Transverse colon (tissue), 4 donors: ENCODE measurements around the gene KANK4. TPM values are rescaled to one million over a fixed set of nuclear protein-coding genes. Genes with fewer than 3 reads are reported as not detected.

Source experiments
- DNase-seq: peaks from one replicate; pipeline ENCODE4 v3.0.0-alpha.2; 2019
- H3K27ac ChIP-seq, 4 donors: fragments of 200-600 bp; sonication (generic); 2 replicates each; pipeline ENCODE4 v1.5.1; 2016 to 2018; ENCODE audit warnings: inconsistent platforms in 4 of 4
- H3K27me3 ChIP-seq: fragments of 200-600 bp; sonication (generic); 2 replicates; pipeline ENCODE4 v1.5.1; 2017; ENCODE audit warnings: inconsistent platforms
- H3K36me3 ChIP-seq, 4 donors: fragments of 200-600 bp; sonication (generic); 2 replicates each; pipeline ENCODE4 v1.5.1; 2017 to 2019; ENCODE audit warnings: inconsistent platforms in 4 of 4
- H3K4me1 ChIP-seq, 4 donors: fragments of 200-600 bp; sonication (generic); 2 replicates each; pipeline ENCODE4 v1.5.1; 2017 to 2020; ENCODE audit warnings: inconsistent platforms in 4 of 4
- H3K4me3 ChIP-seq, 4 donors: fragments of 200-600 bp; sonication (generic); 1 replicate in 1 of 4; 2 replicates in 3 of 4; pipeline versions ENCODE4 v1.5.1 to v1.6.1; 2017 to 2019; ENCODE audit warnings: inconsistent platforms in 4 of 4
- H3K9me3 ChIP-seq, 2 donors: fragments of 200-600 bp; sonication (generic); 2 replicates each; pipeline ENCODE4 v1.5.1; 2017 to 2019; ENCODE audit warnings: inconsistent platforms in 2 of 2
- EP300 ChIP-seq: sonication (generic); formaldehyde crosslinking; IDR thresholded peaks from one replicate; pipeline ENCODE4 v1.6.1; 2017; ENCODE audit warnings: antibody characterized with exemption, low read depth
- POLR2A ChIP-seq: fragments of 450-650 bp; IDR thresholded peaks from one replicate; pipeline ENCODE4 v1.6.1; 2016; ENCODE audit warnings: antibody characterized with exemption, mild to moderate bottlenecking, moderate library complexity
- POLR2AphosphoS5 ChIP-seq, 3 donors: sonication (generic); formaldehyde crosslinking; IDR thresholded peaks; one replicate each; pipeline ENCODE4 v1.6.1; 2016; ENCODE audit warnings: antibody characterized with exemption in 3 of 3
- WGBS, 2 donors: methylation state at CpG; one replicate each; pipeline ENCODE4 v1.1.5; 2018; ENCODE audit warnings: low coverage in 1 of 2; 5-methylcytosine and 5-hydroxymethylcytosine counted together
- in situ Hi-C, 4 donors: fragments of 200-750 bp; cut with MboI; loops; one replicate each; pipeline versions ENCODE4 v1.15.0 to v1.15.1; 2017; ENCODE audit warnings: low sequenced_read_pairs in 3 of 4, low pct_ligation_motif_present in 1 of 4, low pct_unique_long_range_greater_than_20kb in 1 of 4
- intact Hi-C: fragments of 100-400 bp; cut with DNase I; formaldehyde crosslinking; loops from one replicate; pipeline ENCODE4 v1.15.1; 2023; ENCODE audit warnings: low total_unique reads
- total RNA-seq, 4 donors: library from RNA; depleted of rRNA; stranded (reverse); fragments of >200 nt; gene quantifications; one replicate each; pipeline ENCODE4 v1.1.0, GENCODE V29; 2016
- TF ChIP-seq, protein P1 (sequence below), 5 experiments: fragments of 200-600 bp in 3 of 5; fragments of 450-650 bp in 2 of 5; sonication (generic) in 3 of 5; IDR thresholded peaks; 1 replicate in 2 of 5; 2 replicates in 3 of 5; pipeline ENCODE4 v1.5.1; 2016 to 2017; ENCODE audit warnings: antibody characterized with exemption in 5 of 5, inconsistent platforms in 3 of 5, mild to moderate bottlenecking in 2 of 5, moderate library complexity in 1 of 5

The KANK4 gene
- total RNA-seq, 4 donors from 2014 or later: 1.2 to 1.3 TPM; not detected in 2

GRCh38 chr1:62352387-62352786 lies 33.2 kb upstream of the KANK4 start:
- TF ChIP-seq EP300 (no peak), POLR2A (no peak), POLR2AphosphoS5 (IDR thresholded peaks at IDR 0.05) (no peak)
- TF ChIP-seq, protein P1, sequence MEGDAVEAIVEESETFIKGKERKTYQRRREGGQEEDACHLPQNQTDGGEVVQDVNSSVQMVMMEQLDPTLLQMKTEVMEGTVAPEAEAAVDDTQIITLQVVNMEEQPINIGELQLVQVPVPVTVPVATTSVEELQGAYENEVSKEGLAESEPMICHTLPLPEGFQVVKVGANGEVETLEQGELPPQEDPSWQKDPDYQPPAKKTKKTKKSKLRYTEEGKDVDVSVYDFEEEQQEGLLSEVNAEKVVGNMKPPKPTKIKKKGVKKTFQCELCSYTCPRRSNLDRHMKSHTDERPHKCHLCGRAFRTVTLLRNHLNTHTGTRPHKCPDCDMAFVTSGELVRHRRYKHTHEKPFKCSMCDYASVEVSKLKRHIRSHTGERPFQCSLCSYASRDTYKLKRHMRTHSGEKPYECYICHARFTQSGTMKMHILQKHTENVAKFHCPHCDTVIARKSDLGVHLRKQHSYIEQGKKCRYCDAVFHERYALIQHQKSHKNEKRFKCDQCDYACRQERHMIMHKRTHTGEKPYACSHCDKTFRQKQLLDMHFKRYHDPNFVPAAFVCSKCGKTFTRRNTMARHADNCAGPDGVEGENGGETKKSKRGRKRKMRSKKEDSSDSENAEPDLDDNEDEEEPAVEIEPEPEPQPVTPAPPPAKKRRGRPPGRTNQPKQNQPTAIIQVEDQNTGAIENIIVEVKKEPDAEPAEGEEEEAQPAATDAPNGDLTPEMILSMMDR (IDR thresholded peaks at IDR 0.05): no peak
- Histone ChIP-seq H3K4me1 (no peaks in the 10 kb centered on the region), H3K36me3 (no peaks in the 10 kb centered on the region), H3K27me3 (no peaks in the 10 kb centered on the region), H3K4me3 (no peak overlapping the region), H3K27ac (no peak overlapping the region), H3K9me3 (no peaks in the 10 kb centered on the region)
- 80 to 87% methylated on average over 1 to 4 of the region's 4 CpGs for WGBS, 2 donors
- intact Hi-C loops (no loop called here), in situ Hi-C loops (no loop called here)
- DNase-seq: no peak

DNA sequence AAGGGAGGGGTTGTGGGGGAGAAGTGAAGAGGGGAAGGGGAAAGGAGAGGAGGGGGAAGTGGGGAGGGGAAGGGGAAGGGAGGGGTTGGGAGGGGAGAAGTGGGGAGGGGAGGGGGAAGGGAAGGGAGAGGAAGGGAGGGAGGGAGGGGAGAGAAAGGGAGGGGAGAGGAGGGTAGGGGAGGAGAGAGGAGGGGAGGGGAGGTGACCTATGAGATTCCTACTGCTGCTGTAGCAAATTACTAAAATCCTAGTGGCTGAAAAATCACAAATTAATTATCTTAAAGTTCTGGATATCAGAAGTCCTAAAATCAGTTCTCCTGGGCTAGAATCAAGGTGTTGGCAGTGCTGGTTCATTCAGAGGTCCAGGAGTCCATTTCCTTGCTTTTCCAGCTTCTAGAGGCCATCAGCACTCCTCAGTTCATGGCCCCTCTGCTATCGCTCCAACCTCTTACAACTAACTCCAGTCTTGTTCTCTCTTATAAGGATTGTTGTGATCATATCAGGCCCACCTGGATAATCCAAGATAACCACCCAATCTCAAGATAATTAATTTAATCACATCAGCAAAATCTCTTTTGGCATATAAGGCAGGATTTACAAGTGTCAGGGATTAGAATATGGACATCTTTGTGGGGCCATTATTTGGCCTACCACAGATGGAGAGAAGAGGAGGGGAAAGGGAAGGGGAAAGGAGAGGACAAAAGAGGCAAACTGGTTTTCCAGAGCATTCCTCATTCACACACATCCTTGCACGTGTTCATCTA lies 30.4 kb upstream of the KANK4 start:
- no peak for DNase-seq
- no peaks in the 10 kb centered on the region for H3K36me3 ChIP-seq

GRCh38 chr1:62346886-62347285 lies 27.7 kb upstream of the KANK4 start:
- TF ChIP-seq EP300: no peak
- no peak for TF ChIP-seq POLR2AphosphoS5 (IDR thresholded peaks at IDR 0.05)
- TF ChIP-seq, protein P1 (IDR thresholded peaks at IDR 0.05): no peak
- TF ChIP-seq POLR2A: no peak
- no peak for DNase-seq
- no peaks in the 10 kb centered on the region for H3K27me3 ChIP-seq
- H3K4me1 ChIP-seq: no peaks in the 10 kb centered on the region
- no peaks in the 10 kb centered on the region for H3K36me3 ChIP-seq
- in situ Hi-C loops: no loop called here
- H3K4me3 ChIP-seq: no peak overlapping the region
- no peaks in the 10 kb centered on the region for H3K9me3 ChIP-seq
- WGBS, 2 donors: 86% methylated on average over 4 of the region's 4 CpGs; no CpG with 5 or more reads in 1 of the 2 donors
- intact Hi-C loops: no loop called here
- no peak overlapping the region for H3K27ac ChIP-seq

More for the DNA sequence above, 30.4 kb upstream of the KANK4 start:
- no peak overlapping the region for H3K4me3 ChIP-seq
- TF ChIP-seq POLR2AphosphoS5 (IDR thresholded peaks at IDR 0.05) (no peak), EP300 (no peak), POLR2A (no peak)
- TF ChIP-seq, protein P1 (IDR thresholded peaks at IDR 0.05): no peak
- no peaks in the 10 kb centered on the region for H3K9me3 ChIP-seq
- in situ Hi-C loops: no loop called here
- intact Hi-C loops: no loop called here
- no peak overlapping the region for H3K27ac ChIP-seq
- 87 to 100% methylated on average over 1 to 2 of the region's 2 CpGs for WGBS, 2 donors
- no peaks in the 10 kb centered on the region for H3K27me3 ChIP-seq
- H3K4me1 ChIP-seq: no peaks in the 10 kb centered on the region

- H3K27me3 ChIP-seq: no peaks in the 10 kb centered on the region
- intact Hi-C loops (no loop called here), in situ Hi-C loops (no loop called here)
- 85 to 90% methylated on average over 5 of the region's 5 CpGs for WGBS, 2 donors
- H3K4me1 ChIP-seq: no peaks in the 10 kb centered on the region
- H3K27ac ChIP-seq: no peak overlapping the region
- H3K9me3 ChIP-seq: no peaks in the 10 kb centered on the region
- TF ChIP-seq, protein P1 (IDR thresholded peaks at IDR 0.05): no peak
- no peak for TF ChIP-seq POLR2AphosphoS5 (IDR thresholded peaks at IDR 0.05)
- no peak for TF ChIP-seq POLR2A
- TF ChIP-seq EP300: no peak
- no peak for DNase-seq
- no peak overlapping the region for H3K4me3 ChIP-seq
- H3K36me3 ChIP-seq: no peaks in the 10 kb centered on the region
Observed at GRCh38 chr1:62343911-62344310, 24.7 kb upstream of the KANK4 start.
